ENCODE results near the gene SUZ12. TPM values are rescaled to one million over a fixed set of nuclear protein-coding genes. Genes with fewer than 3 reads are reported as not detected.
"Not testable (repeated sequence)": the region's sequence is repeated elsewhere in the genome, so short reads cannot be mapped to it uniquely, and the experiment has no call there.

Gene SUZ12
- total and polyA plus RNA-seq, 9 donors: 10.5 to 24.9 (median 19.4) TPM

- Histone ChIP-seq H3K27me3 (no peaks in the 10 kb centered on the region), H3K4me1 (ENCODE audit: insufficient read depth) (no peaks in the 10 kb centered on the region), H3K36me3 (no peaks in the 10 kb centered on the region), H3K4me3 (no peak overlapping the region), H3K9me3 (no peaks in the 10 kb centered on the region), H3K27ac (no peak overlapping the region)
- DNase-seq: no peak
- intact Hi-C loops (cut with DNase I): no loop called here
- WGBS, 3 donors: 91 to 97% (median 95%) methylated on average over 7 of the region's 7 CpGs
- TF ChIP-seq EP300 (IDR thresholded peaks at IDR 0.05) (no peak), CTCF (IDR thresholded peaks at IDR 0.05) (no peak), POLR2A (IDR thresholded peaks at IDR 0.05) (no peak)
Measured at GRCh38 chr17:32021615-32021955, 84.8 kb downstream of the SUZ12 start.

- H3K4me1 ChIP-seq (ENCODE audit: insufficient read depth); intact Hi-C loops (cut with DNase I); H3K9me3 ChIP-seq; H3K27ac ChIP-seq; H3K4me3 ChIP-seq; H3K36me3 ChIP-seq; H3K27me3 ChIP-seq; DNase-seq: not testable (repeated sequence)
- WGBS, 3 donors: 88 to 98% (median 98%) methylated on average over 3 to 5 of the region's 5 CpGs
Measured at GRCh38 chr17:32022554-32022953, 85.7 kb downstream of the SUZ12 start.

GRCh38 chr17:32027271-32027670, 90.5 kb downstream of the SUZ12 start:
- WGBS, 3 donors: 90 to 92% (median 91%) methylated on average over 4 of the region's 4 CpGs
- intact Hi-C loops (cut with DNase I); H3K9me3 ChIP-seq; H3K4me3 ChIP-seq; DNase-seq; H3K27ac ChIP-seq; H3K36me3 ChIP-seq; H3K4me1 ChIP-seq (ENCODE audit: insufficient read depth); H3K27me3 ChIP-seq: not testable (repeated sequence)

- H3K27ac ChIP-seq: no peak overlapping the region
- no peak for DNase-seq
- H3K9me3 ChIP-seq: no peaks in the 10 kb centered on the region
- intact Hi-C loops (cut with DNase I): no loop called here
- no peaks in the 10 kb centered on the region for H3K36me3 ChIP-seq
- no peaks in the 10 kb centered on the region for H3K4me1 ChIP-seq (ENCODE audit: insufficient read depth)
- no peak for TF ChIP-seq CTCF (IDR thresholded peaks at IDR 0.05)
- TF ChIP-seq POLR2A (IDR thresholded peaks at IDR 0.05): no peak
- TF ChIP-seq EP300 (IDR thresholded peaks at IDR 0.05): no peak
- no peaks in the 10 kb centered on the region for H3K27me3 ChIP-seq
- WGBS, 3 donors: 97 to 99% (median 98%) methylated on average over 2 of the region's 2 CpGs
- H3K4me3 ChIP-seq: no peak overlapping the region
Measured at GRCh38 chr17:32033223-32033622, 96.4 kb downstream of the SUZ12 start.

GRCh38 chr17:32033812-32034211, 97.0 kb downstream of the SUZ12 start:
- 85 to 96% (median 96%) methylated on average over 1 of the region's 1 CpG for WGBS, 3 donors
- H3K36me3 ChIP-seq; H3K27ac ChIP-seq; H3K27me3 ChIP-seq; H3K4me3 ChIP-seq; intact Hi-C loops (cut with DNase I); H3K9me3 ChIP-seq; DNase-seq; H3K4me1 ChIP-seq (ENCODE audit: insufficient read depth): not testable (repeated sequence)

GRCh38 chr17:32040246-32040645, 103.4 kb downstream of the SUZ12 start:
- H3K36me3 ChIP-seq; DNase-seq; H3K9me3 ChIP-seq; H3K27ac ChIP-seq; intact Hi-C loops (cut with DNase I); H3K27me3 ChIP-seq; H3K4me3 ChIP-seq; H3K4me1 ChIP-seq (ENCODE audit: insufficient read depth): not testable (repeated sequence)
- 93 to 95% (median 93%) methylated on average over 17 of the region's 17 CpGs for WGBS, 3 donors

GRCh38 chr17:32041306-32041875, 104.6 kb downstream of the SUZ12 start:
- H3K36me3 ChIP-seq; intact Hi-C loops (cut with DNase I); H3K9me3 ChIP-seq; H3K27ac ChIP-seq; H3K27me3 ChIP-seq; H3K4me1 ChIP-seq (ENCODE audit: insufficient read depth); H3K4me3 ChIP-seq; DNase-seq: not testable (repeated sequence)
- WGBS, 3 donors: 91 to 93% (median 92%) methylated on average over 6 to 19 of the region's 19 CpGs

GRCh38 chr17:32042266-32042665, 105.5 kb downstream of the SUZ12 start:
- DNase-seq; H3K9me3 ChIP-seq; intact Hi-C loops (cut with DNase I); H3K4me1 ChIP-seq (ENCODE audit: insufficient read depth); H3K4me3 ChIP-seq; H3K36me3 ChIP-seq; H3K27ac ChIP-seq; H3K27me3 ChIP-seq: not testable (repeated sequence)
- 93 to 94% (median 93%) methylated on average over 10 to 11 of the region's 11 CpGs for WGBS, 3 donors

- H3K27ac ChIP-seq; intact Hi-C loops (cut with DNase I); H3K36me3 ChIP-seq; DNase-seq; H3K4me3 ChIP-seq; H3K27me3 ChIP-seq; H3K4me1 ChIP-seq (ENCODE audit: insufficient read depth); H3K9me3 ChIP-seq: not testable (repeated sequence)
- 79 to 86% (median 83%) methylated on average over 3 of the region's 3 CpGs for WGBS, 3 donors
Measured at GRCh38 chr17:32045611-32046010, 108.8 kb downstream of the SUZ12 start.

GRCh38 chr17:32047663-32048062, 110.9 kb downstream of the SUZ12 start:
- H3K4me1 ChIP-seq (ENCODE audit: insufficient read depth); H3K9me3 ChIP-seq; intact Hi-C loops (cut with DNase I); H3K27me3 ChIP-seq; H3K27ac ChIP-seq; DNase-seq; H3K4me3 ChIP-seq; H3K36me3 ChIP-seq: not testable (repeated sequence)
- WGBS, 3 donors: 89 to 93% (median 91%) methylated on average over 6 of the region's 6 CpGs

Measured in ovary (tissue), 9 donors.